ENCODE results near the gene KHDC3L. TPM values are rescaled to one million over a fixed set of nuclear protein-coding genes. Genes with fewer than 3 reads are reported as not detected.

Gene KHDC3L
- total and polyA plus RNA-seq, 2 experiments from 2014 or later, result not detected

DNA sequence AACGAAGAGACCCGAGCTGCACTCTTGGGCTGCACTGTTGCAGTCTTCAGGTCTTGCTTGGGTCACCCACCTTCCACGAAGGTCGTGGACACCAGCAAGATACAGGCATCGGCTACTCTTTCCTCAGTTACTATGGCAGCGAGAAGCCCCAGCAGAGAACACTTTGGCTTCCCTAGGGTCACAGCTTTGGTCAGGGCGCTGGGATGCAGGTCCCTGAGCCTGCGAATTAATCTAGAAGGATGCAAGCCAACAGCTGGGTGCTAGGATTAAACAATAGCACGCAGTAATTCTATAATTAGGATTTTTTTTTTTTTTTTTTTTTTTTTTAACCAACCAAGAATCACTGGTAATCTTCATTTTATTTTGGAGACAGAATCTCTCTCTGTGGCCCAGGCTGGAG lies 2.1 kb downstream of the KHDC3L start:
- Histone ChIP-seq H2AFZ (no peak overlapping the region), H3K4me3 (no peak overlapping the region), H3K79me2 (ENCODE audit: insufficient read depth) (no peaks in the 10 kb centered on the region), H3K27me3 (replicated peaks; ENCODE audit: insufficient read depth) (0 out of 2 replicates have a peak, but pooled peaks cover 5% of the 10 kb centered on the region), H3K27ac (no peak overlapping the region), H3K9me3 (ENCODE audit: low read depth) (no peaks in the 10 kb centered on the region), H3K9me2 (ENCODE audit: insufficient read depth) (no peaks in the 10 kb centered on the region), H3F3A (ENCODE audit: insufficient read depth) (no peaks in the 10 kb centered on the region), H3K9ac (no peak overlapping the region), H3K4me2 (ENCODE audit: unreplicated experiment) (no peak overlapping the region), H3K4me1 (ENCODE audit: insufficient read depth) (no peaks in the 10 kb centered on the region), H4K20me1 (ENCODE audit: insufficient read depth) (no peaks in the 10 kb centered on the region), H3K36me3 (ENCODE audit: low read depth) (no peaks in the 10 kb centered on the region)
- DNase-seq, result no peak
- in situ Hi-C loops (cut with MboI), result no loop called here
- TF ChIP-seq EZH2phosphoT487 (IDR thresholded peaks at IDR 0.05; ENCODE audit: insufficient read depth, low read depth), result no peak
- no peak for TF ChIP-seq EZH2 (IDR thresholded peaks at IDR 0.05; ENCODE audit: insufficient read depth, poor library complexity, severe bottlenecking)
- 63 to 65% methylated on average over 9 of the region's 9 CpGs for WGBS, 2 experiments (ENCODE audit: low coverage in 1 of 2, low lambda C conversion rate in 2 of 2, missing lambda C conversion rate in 2 of 2)

- Histone ChIP-seq H3K9me3 (ENCODE audit: low read depth) (no peaks in the 10 kb centered on the region), H3K4me2 (ENCODE audit: unreplicated experiment) (no peak overlapping the region), H3K9me2 (ENCODE audit: insufficient read depth) (no peaks in the 10 kb centered on the region), H2AFZ (no peak overlapping the region), H3K9ac (no peak overlapping the region), H3F3A (ENCODE audit: insufficient read depth) (no peaks in the 10 kb centered on the region), H3K4me1 (ENCODE audit: insufficient read depth) (no peaks in the 10 kb centered on the region), H3K4me3 (no peak overlapping the region), H3K79me2 (ENCODE audit: insufficient read depth) (no peaks in the 10 kb centered on the region), H4K20me1 (ENCODE audit: insufficient read depth) (no peaks in the 10 kb centered on the region), H3K36me3 (ENCODE audit: low read depth) (no peaks in the 10 kb centered on the region), H3K27ac (no peak overlapping the region), H3K27me3 (replicated peaks; ENCODE audit: insufficient read depth) (0 out of 2 replicates have a peak, but pooled peaks cover 5% of the 10 kb centered on the region)
- 68 to 72% methylated on average over 16 of the region's 16 CpGs for WGBS, 2 experiments (ENCODE audit: low coverage in 1 of 2, low lambda C conversion rate in 2 of 2, missing lambda C conversion rate in 2 of 2)
- peak; percentile 22 for DNase-seq
- TF ChIP-seq EZH2 (IDR thresholded peaks at IDR 0.05; ENCODE audit: insufficient read depth, poor library complexity, severe bottlenecking) (no peak), EZH2phosphoT487 (IDR thresholded peaks at IDR 0.05; ENCODE audit: insufficient read depth, low read depth) (no peak)
- in situ Hi-C loops (cut with MboI), result no loop called here
Measured at GRCh38 chr6:73367761-73368355, 5.4 kb downstream of the KHDC3L start.

GRCh38 chr6:73368675-73369074 lies 6.2 kb downstream of the KHDC3L start:
- no peak overlapping the region for H3K4me3 ChIP-seq
- 86 to 91% methylated on average over 4 of the region's 4 CpGs for WGBS, 2 experiments (ENCODE audit: low coverage in 1 of 2, low lambda C conversion rate in 2 of 2, missing lambda C conversion rate in 2 of 2)
- H3K4me1 ChIP-seq (ENCODE audit: insufficient read depth), result no peaks in the 10 kb centered on the region
- no peak overlapping the region for H3K27ac ChIP-seq
- no peaks in the 10 kb centered on the region for H4K20me1 ChIP-seq (ENCODE audit: insufficient read depth)
- H3K9me2 ChIP-seq (ENCODE audit: insufficient read depth), result no peaks in the 10 kb centered on the region
- H3K9me3 ChIP-seq (ENCODE audit: low read depth), result no peaks in the 10 kb centered on the region
- H3K9ac ChIP-seq, result no peak overlapping the region
- DNase-seq, result no peak
- no peak overlapping the region for H2AFZ ChIP-seq
- no peak overlapping the region for H3K4me2 ChIP-seq (ENCODE audit: unreplicated experiment)
- TF ChIP-seq EZH2phosphoT487 (IDR thresholded peaks at IDR 0.05; ENCODE audit: insufficient read depth, low read depth), result no peak
- no peak for TF ChIP-seq EZH2 (IDR thresholded peaks at IDR 0.05; ENCODE audit: insufficient read depth, poor library complexity, severe bottlenecking)
- no peaks in the 10 kb centered on the region for H3K79me2 ChIP-seq (ENCODE audit: insufficient read depth)
- in situ Hi-C loops (cut with MboI), result no loop called here
- no peaks in the 10 kb centered on the region for H3F3A ChIP-seq (ENCODE audit: insufficient read depth)
- H3K36me3 ChIP-seq (ENCODE audit: low read depth), result no peaks in the 10 kb centered on the region
- H3K27me3 ChIP-seq (replicated peaks; ENCODE audit: insufficient read depth), result 0 out of 2 replicates have a peak, but pooled peaks cover 5% of the 10 kb centered on the region

- 72 to 73% methylated on average over 14 of the region's 14 CpGs for WGBS, 2 experiments (ENCODE audit: low coverage in 1 of 2, low lambda C conversion rate in 2 of 2, missing lambda C conversion rate in 2 of 2)
- H3K4me2 ChIP-seq (ENCODE audit: unreplicated experiment), result no peak overlapping the region
- H3K4me3 ChIP-seq, result no peak overlapping the region
Measured at GRCh38 chr6:73369157-73369556, 6.7 kb downstream of the KHDC3L start.

More at GRCh38 chr6:73369157-73369556, 6.7 kb downstream of the KHDC3L start:
- H3F3A ChIP-seq (ENCODE audit: insufficient read depth), result no peaks in the 10 kb centered on the region
- TF ChIP-seq EZH2phosphoT487 (IDR thresholded peaks at IDR 0.05; ENCODE audit: insufficient read depth, low read depth) (no peak), EZH2 (IDR thresholded peaks at IDR 0.05; ENCODE audit: insufficient read depth, poor library complexity, severe bottlenecking) (no peak)
- in situ Hi-C loops (cut with MboI), result no loop called here
- 0 out of 2 replicates have a peak, but pooled peaks cover 5% of the 10 kb centered on the region for H3K27me3 ChIP-seq (replicated peaks; ENCODE audit: insufficient read depth)
- H3K9ac ChIP-seq, result no peak overlapping the region
- H3K36me3 ChIP-seq (ENCODE audit: low read depth), result no peaks in the 10 kb centered on the region
- no peaks in the 10 kb centered on the region for H3K9me3 ChIP-seq (ENCODE audit: low read depth)
- H2AFZ ChIP-seq, result no peak overlapping the region
- H4K20me1 ChIP-seq (ENCODE audit: insufficient read depth), result no peaks in the 10 kb centered on the region
- H3K27ac ChIP-seq, result no peak overlapping the region
- no peaks in the 10 kb centered on the region for H3K4me1 ChIP-seq (ENCODE audit: insufficient read depth)
- H3K79me2 ChIP-seq (ENCODE audit: insufficient read depth), result no peaks in the 10 kb centered on the region
- no peak for DNase-seq
- H3K9me2 ChIP-seq (ENCODE audit: insufficient read depth), result no peaks in the 10 kb centered on the region

Data from GM23248 (cell line).